ENCODE results near the gene LCN15. TPM values are rescaled to one million over a fixed set of nuclear protein-coding genes. Genes with fewer than 3 reads are reported as not detected.

Gene LCN15
- polyA plus RNA-seq, 1 donor (not counting 4 experiments of a cell fraction or from before 2014, with no cell fraction given): not detected

GRCh38 chr9:136754626-136755301 is 9.6 kb downstream of the LCN15 start:
- H3K9me3 ChIP-seq (ENCODE audit: control insufficient read depth, low read depth, low read length): peaks cover 7% of the 10 kb centered on the region
- no peaks in the 10 kb centered on the region for H3K79me2 ChIP-seq (ENCODE audit: control insufficient read depth, insufficient read depth, low read length)
- TF ChIP-seq CTCF (optimal IDR thresholded peaks at IDR 0.05 in 1 of 3, IDR thresholded peaks at IDR 0.05 in 1 of 3, conservative IDR thresholded peaks at IDR 0.05 in 1 of 3; ENCODE audit: extremely low read depth in 1 of 3, insufficient read depth in 2 of 3, low read length in 3 of 3) (no peak), EZH2 (IDR thresholded peaks at IDR 0.05; ENCODE audit: low read length) (no peak)
- no peak for DNase-seq (ENCODE audit: low read depth, low spot score)
- dilution Hi-C loops (cut with MboI; ENCODE audit: extremely low pct_ligation_motif_present, low sequenced_read_pairs): no loop called here
- H3K36me3 ChIP-seq (ENCODE audit: control insufficient read depth in 2 of 2, extremely low read depth in 1 of 2, insufficient read depth in 2 of 2, low read length in 2 of 2): no peaks in the 10 kb centered on the region
- peaks cover 8% of the 10 kb centered on the region for H3K27me3 ChIP-seq (ENCODE audit: control insufficient read depth, extremely low read depth, insufficient read depth, low read length)
- H3K27ac ChIP-seq (ENCODE audit: control insufficient read depth, insufficient read depth, low read length): no peak overlapping the region
- no peak for FAIRE-seq
- H3K4me1 ChIP-seq (ENCODE audit: control insufficient read depth, extremely low read depth, insufficient read depth, low read length): no peaks in the 10 kb centered on the region
- no peaks in the 10 kb centered on the region for H3K9me1 ChIP-seq (ENCODE audit: control insufficient read depth, extremely low read depth, insufficient read depth, low read length)
- no peak overlapping the region for H2AFZ ChIP-seq (ENCODE audit: control insufficient read depth, low read length)
- no peak overlapping the region for H3K4me3 ChIP-seq (ENCODE audit: control insufficient read depth in 2 of 3, extremely low read depth in 1 of 3, insufficient read depth in 2 of 3, low read depth in 1 of 3, low read length in 3 of 3)
- H3K4me2 ChIP-seq (ENCODE audit: control insufficient read depth, extremely low read depth, insufficient read depth, low read depth, low read length): no peak overlapping the region
- H4K20me1 ChIP-seq (ENCODE audit: control insufficient read depth, extremely low read depth, insufficient read depth, low read length): no peaks in the 10 kb centered on the region
- no peak overlapping the region for H3K9ac ChIP-seq (ENCODE audit: control insufficient read depth, extremely low read depth, insufficient read depth, low read length)

GRCh38 chr9:136754059-136754572 is 10.2 kb downstream of the LCN15 start:
- no peak for TF ChIP-seq CTCF (optimal IDR thresholded peaks at IDR 0.05 in 1 of 3, IDR thresholded peaks at IDR 0.05 in 1 of 3, conservative IDR thresholded peaks at IDR 0.05 in 1 of 3; ENCODE audit: extremely low read depth in 1 of 3, insufficient read depth in 2 of 3, low read length in 3 of 3)
- TF ChIP-seq EZH2 (IDR thresholded peaks at IDR 0.05; ENCODE audit: low read length): no peak
- Histone ChIP-seq H4K20me1 (ENCODE audit: control insufficient read depth, extremely low read depth, insufficient read depth, low read length) (no peaks in the 10 kb centered on the region), H3K27me3 (ENCODE audit: control insufficient read depth, extremely low read depth, insufficient read depth, low read length) (peaks cover 6% of the 10 kb centered on the region), H3K9me1 (ENCODE audit: control insufficient read depth, extremely low read depth, insufficient read depth, low read length) (no peaks in the 10 kb centered on the region), H3K9me3 (ENCODE audit: control insufficient read depth, low read depth, low read length) (peaks cover 7% of the 10 kb centered on the region), H3K9ac (ENCODE audit: control insufficient read depth, extremely low read depth, insufficient read depth, low read length) (no peak overlapping the region), H3K4me2 (ENCODE audit: control insufficient read depth, extremely low read depth, insufficient read depth, low read depth, low read length) (no peak overlapping the region), H3K4me1 (ENCODE audit: control insufficient read depth, extremely low read depth, insufficient read depth, low read length) (no peaks in the 10 kb centered on the region), H3K27ac (ENCODE audit: control insufficient read depth, insufficient read depth, low read length) (no peak overlapping the region), H3K36me3 (ENCODE audit: control insufficient read depth in 2 of 2, extremely low read depth in 1 of 2, insufficient read depth in 2 of 2, low read length in 2 of 2) (no peaks in the 10 kb centered on the region), H2AFZ (ENCODE audit: control insufficient read depth, low read length) (no peak overlapping the region), H3K4me3 (ENCODE audit: control insufficient read depth in 2 of 3, extremely low read depth in 1 of 3, insufficient read depth in 2 of 3, low read depth in 1 of 3, low read length in 3 of 3) (no peak overlapping the region), H3K79me2 (ENCODE audit: control insufficient read depth, insufficient read depth, low read length) (no peaks in the 10 kb centered on the region)
- dilution Hi-C loops (cut with MboI; ENCODE audit: extremely low pct_ligation_motif_present, low sequenced_read_pairs): no loop called here
- FAIRE-seq (no peak), DNase-seq (ENCODE audit: low read depth, low spot score) (no peak)

Data from keratinocyte (primary cell).